Gastrocnemius medialis (tissue), 4 donors: ENCODE results near the gene NUDT13. TPM values are rescaled to one million over a fixed set of nuclear protein-coding genes. Genes with fewer than 3 reads are reported as not detected.
A peak's percentile ranks its signal among the peaks of the same experiment; 100 is the strongest.

ENCODE experiments used
- ATAC-seq, 2 donors: fragments of 150-250 bp; one replicate each; pipeline ENCODE4 v1.9.1; 2016
- DNase-seq, 2 donors: peaks; one replicate each; pipeline ENCODE4 v3.0.0-alpha.2; 2019
- H3K27ac ChIP-seq, 4 donors: fragments of 200-600 bp; sonication (generic); 1 replicate in 1 of 4; 2 replicates in 3 of 4; pipeline ENCODE4 v1.5.1; 2016 to 2018; ENCODE audit warnings: mild to moderate bottlenecking in 2 of 4, moderate library complexity in 1 of 4
- H3K27me3 ChIP-seq, 3 donors: fragments of 200-600 bp; sonication (generic) in 2 of 3; 1 replicate in 1 of 3; 2 replicates in 2 of 3; pipeline versions ENCODE4 v1.5.1 to v1.6.0; 2016 to 2019; ENCODE audit warnings: mild to moderate bottlenecking in 1 of 3, moderate library complexity in 1 of 3
- H3K36me3 ChIP-seq, 2 donors: fragments of 200-600 bp; sonication (generic) in 1 of 2; one replicate each; pipeline ENCODE4 v1.5.1; 2017 to 2018
- H3K4me1 ChIP-seq, 2 donors: fragments of 200-600 bp; sonication (generic) in 1 of 2; one replicate each; pipeline ENCODE4 v1.5.1; 2016 to 2017; ENCODE audit warnings: mild to moderate bottlenecking in 2 of 2
- H3K4me3 ChIP-seq, 4 donors: fragments of 200-600 bp; sonication (generic) in 3 of 4; 1 replicate in 1 of 4; 2 replicates in 3 of 4; pipeline ENCODE4 v1.5.1; 2016 to 2019; ENCODE audit warnings: mild to moderate bottlenecking in 2 of 4
- H3K9me3 ChIP-seq, 3 donors: fragments of 200-600 bp; sonication (generic) in 2 of 3; 1 replicate in 1 of 3; 2 replicates in 2 of 3; pipeline ENCODE4 v1.5.1; 2016 to 2019
- POLR2A ChIP-seq, 2 donors: fragments of 450-650 bp; IDR thresholded peaks; one replicate each; pipeline ENCODE4 v1.6.1; 2017; ENCODE audit warnings: antibody characterized with exemption in 2 of 2, mild to moderate bottlenecking in 2 of 2, moderate library complexity in 2 of 2
- in situ Hi-C, 4 donors: fragments of 200-750 bp; cut with MboI; loops; one replicate each; pipeline versions ENCODE4 v1.15.0 to v1.8.0; 2017; ENCODE audit warnings: low sequenced_read_pairs in 4 of 4
- intact Hi-C: fragments of 100-400 bp; cut with DNase I; formaldehyde crosslinking; loops from one replicate; pipeline ENCODE4 v1.15.1; 2023; ENCODE audit warnings: low total_unique reads
- total RNA-seq, 4 donors: library from RNA; depleted of rRNA; stranded (reverse); fragments of >200 nt; gene quantifications; one replicate each; pipeline versions ENCODE4 v1.1.0 to v1.2.3, GENCODE V29; 2016
- TF ChIP-seq, protein P1 (sequence below), 5 experiments: fragments of 450-650 bp in 3 of 5; fragments of 200-600 bp in 2 of 5; sonication (generic) in 2 of 5; IDR thresholded peaks in 4 of 5; conservative IDR thresholded peaks in 1 of 5; 1 replicate in 4 of 5; 2 replicates in 1 of 5; pipeline ENCODE4 v1.5.1; 2016 to 2019; ENCODE audit warnings: antibody characterized with exemption in 5 of 5, mild to moderate bottlenecking in 3 of 5, moderate library complexity in 3 of 5

NUDT13 gene
- total RNA-seq, 4 donors from 2014 or later: 1.7 to 5.3 (median 2.0) TPM

DNA sequence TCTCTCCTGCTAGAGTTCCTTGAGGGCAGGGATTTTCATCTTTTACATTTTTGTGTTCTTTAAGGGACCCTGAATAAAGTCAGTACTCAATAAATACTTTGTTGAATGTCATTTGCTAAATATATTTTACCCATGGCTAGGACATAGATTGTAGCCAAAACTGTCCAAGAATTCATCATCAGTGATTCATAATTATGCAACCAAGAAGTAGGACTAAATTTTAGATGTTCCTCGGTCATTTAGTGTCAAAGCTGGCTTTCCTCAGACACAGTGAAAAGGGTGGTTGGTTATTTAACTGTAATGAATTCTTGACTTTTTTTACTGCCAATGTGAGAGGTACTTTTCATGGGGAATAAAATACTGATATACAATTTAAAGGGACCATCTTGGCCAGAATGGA lies 3.3 kb downstream of the NUDT13 start:
- no peaks in the 10 kb centered on the region for H3K36me3 ChIP-seq
- in situ Hi-C loops (no loop called here), intact Hi-C loops (no loop called here)
- ATAC-seq (peak in 1 of 2 donors; percentile 17), DNase-seq (no peak)
- H3K27me3 ChIP-seq: no peaks in the 10 kb centered on the region
- TF ChIP-seq POLR2A (IDR thresholded peaks at IDR 0.05): peak in 1 of 2 donors; percentile 13
- TF ChIP-seq, protein P1, sequence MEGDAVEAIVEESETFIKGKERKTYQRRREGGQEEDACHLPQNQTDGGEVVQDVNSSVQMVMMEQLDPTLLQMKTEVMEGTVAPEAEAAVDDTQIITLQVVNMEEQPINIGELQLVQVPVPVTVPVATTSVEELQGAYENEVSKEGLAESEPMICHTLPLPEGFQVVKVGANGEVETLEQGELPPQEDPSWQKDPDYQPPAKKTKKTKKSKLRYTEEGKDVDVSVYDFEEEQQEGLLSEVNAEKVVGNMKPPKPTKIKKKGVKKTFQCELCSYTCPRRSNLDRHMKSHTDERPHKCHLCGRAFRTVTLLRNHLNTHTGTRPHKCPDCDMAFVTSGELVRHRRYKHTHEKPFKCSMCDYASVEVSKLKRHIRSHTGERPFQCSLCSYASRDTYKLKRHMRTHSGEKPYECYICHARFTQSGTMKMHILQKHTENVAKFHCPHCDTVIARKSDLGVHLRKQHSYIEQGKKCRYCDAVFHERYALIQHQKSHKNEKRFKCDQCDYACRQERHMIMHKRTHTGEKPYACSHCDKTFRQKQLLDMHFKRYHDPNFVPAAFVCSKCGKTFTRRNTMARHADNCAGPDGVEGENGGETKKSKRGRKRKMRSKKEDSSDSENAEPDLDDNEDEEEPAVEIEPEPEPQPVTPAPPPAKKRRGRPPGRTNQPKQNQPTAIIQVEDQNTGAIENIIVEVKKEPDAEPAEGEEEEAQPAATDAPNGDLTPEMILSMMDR (IDR thresholded peaks at IDR 0.05 in 4 of 5, conservative IDR thresholded peaks at IDR 0.05 in 1 of 5): no peak
- peaks cover 34 to 41% of the 10 kb centered on the region in 2 donors for H3K4me1 ChIP-seq
- no peaks in the 10 kb centered on the region for H3K9me3 ChIP-seq
- H3K27ac ChIP-seq: peak overlapping the region; percentile 91 to 96 (median 94)
- H3K4me3 ChIP-seq: peak overlapping the region in 1 of 4 donors; percentile 2

GRCh38 chr10:73116017-73116416 lies 5.8 kb downstream of the NUDT13 start:
- Histone ChIP-seq H3K9me3 (no peaks in the 10 kb centered on the region), H3K4me3 (no peak overlapping the region), H3K27ac (peak overlapping the region; percentile 91 to 96 (median 94)), H3K36me3 (no peaks in the 10 kb centered on the region), H3K27me3 (no peaks in the 10 kb centered on the region), H3K4me1 (peaks cover 39 to 57% of the 10 kb centered on the region in 2 donors)
- TF ChIP-seq POLR2A (IDR thresholded peaks at IDR 0.05): no peak
- intact Hi-C loops (no loop called here), in situ Hi-C loops (no loop called here)
- DNase-seq: no peak
- no peak for ATAC-seq

DNA sequence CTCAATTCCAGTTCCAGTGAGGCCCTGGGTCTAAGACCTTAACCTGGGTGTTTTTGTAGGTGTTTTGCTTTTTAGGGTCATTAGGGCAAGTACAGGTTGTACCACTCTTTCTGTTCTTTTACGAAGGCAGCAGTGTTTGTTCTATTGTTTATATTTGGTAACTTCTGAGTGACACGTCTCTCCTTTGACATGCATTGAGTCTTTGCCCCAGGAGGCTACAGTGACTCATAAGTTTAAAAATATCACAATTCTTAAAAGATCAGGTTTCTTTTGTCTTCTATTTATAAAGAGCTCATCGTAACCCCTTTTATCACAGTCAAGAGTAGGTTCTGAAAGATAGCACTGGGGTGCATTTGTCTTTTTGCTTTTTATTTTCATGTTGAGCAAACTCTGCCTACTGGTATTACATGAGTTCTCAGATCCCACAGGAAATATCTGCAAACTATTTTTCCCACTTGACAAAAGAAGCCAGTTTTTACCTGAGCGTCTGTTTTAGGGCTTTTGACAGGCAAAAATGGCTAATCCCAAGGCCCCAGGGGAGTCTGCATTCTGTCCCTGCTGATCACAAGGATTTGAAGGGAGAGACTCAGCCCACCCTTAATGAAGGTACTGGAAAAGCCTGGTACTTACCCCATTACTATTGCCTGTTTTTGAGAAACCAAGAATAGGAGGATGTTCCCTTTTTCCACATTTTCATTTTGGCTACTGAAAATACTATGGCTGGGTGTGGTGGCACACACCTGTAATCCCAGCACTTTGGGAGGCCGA lies 7.9 kb downstream of the NUDT13 start:
- Histone ChIP-seq H3K9me3 (no peaks in the 10 kb centered on the region), H3K4me1 (peaks cover 31 to 45% of the 10 kb centered on the region in 2 donors), H3K27ac (peak overlapping the region; percentile 91 to 96 (median 94)), H3K27me3 (no peaks in the 10 kb centered on the region), H3K36me3 (no peaks in the 10 kb centered on the region), H3K4me3 (peak overlapping the region in 2 of 4 donors; percentile 15 to 27)
- intact Hi-C loops: loop anchor here (1.0 kb wide), 1 partner anchor 22 kb away; the partner anchor contains the start of gene P4HA1
- TF ChIP-seq POLR2A (IDR thresholded peaks at IDR 0.05): peak; percentile 63 to 82
- TF ChIP-seq, protein P1 (IDR thresholded peaks at IDR 0.05 in 4 of 5, conservative IDR thresholded peaks at IDR 0.05 in 1 of 5): no peak
- peak in 1 of 2 donors; percentile 24 for DNase-seq
- ATAC-seq: peak; percentile 93 to 95
- in situ Hi-C loops: no loop called here

- H3K27me3 ChIP-seq: no peaks in the 10 kb centered on the region
- no peaks in the 10 kb centered on the region for H3K9me3 ChIP-seq
- DNase-seq (no peak), ATAC-seq (no peak)
- H3K27ac ChIP-seq: peak overlapping the region; percentile 91 to 96 (median 94)
- TF ChIP-seq POLR2A (IDR thresholded peaks at IDR 0.05): no peak
- TF ChIP-seq, protein P1 (IDR thresholded peaks at IDR 0.05 in 4 of 5, conservative IDR thresholded peaks at IDR 0.05 in 1 of 5): no peak
- H3K36me3 ChIP-seq: no peaks in the 10 kb centered on the region
- H3K4me3 ChIP-seq: no peak overlapping the region
- in situ Hi-C loops: no loop called here
- intact Hi-C loops: no loop called here
- peaks cover 19 to 34% of the 10 kb centered on the region in 2 donors for H3K4me1 ChIP-seq
These were observed 9.2 kb downstream of the NUDT13 start for GRCh38 chr10:73119457-73119856.

DNA sequence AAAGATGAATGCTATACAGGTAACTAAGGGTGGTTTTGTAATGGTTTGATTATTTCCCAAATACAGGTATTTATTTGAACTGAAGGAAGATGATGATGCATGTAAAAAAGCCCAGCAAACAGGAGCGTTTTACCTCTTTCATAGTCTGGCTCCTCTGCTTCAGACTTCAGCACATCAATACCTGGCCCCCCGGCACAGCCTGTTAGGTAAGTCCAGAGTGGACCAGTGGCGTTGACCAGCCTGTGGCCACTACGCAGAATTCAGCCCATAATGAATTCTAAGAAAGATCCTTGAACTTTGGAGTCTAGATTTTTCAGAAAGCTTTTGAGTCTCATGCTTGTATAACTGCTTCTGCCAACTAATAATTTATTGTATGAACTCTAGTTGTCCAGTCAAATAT lies 9.7 kb downstream of the NUDT13 start:
- H3K27me3 ChIP-seq: no peaks in the 10 kb centered on the region
- DNase-seq (no peak), ATAC-seq (no peak)
- H3K9me3 ChIP-seq: no peaks in the 10 kb centered on the region
- peak overlapping the region; percentile 91 to 96 (median 94) for H3K27ac ChIP-seq
- intact Hi-C loops: no loop called here
- no peaks in the 10 kb centered on the region for H3K36me3 ChIP-seq
- peaks cover 19 to 34% of the 10 kb centered on the region in 2 donors for H3K4me1 ChIP-seq
- in situ Hi-C loops: no loop called here
- H3K4me3 ChIP-seq: no peak overlapping the region
- TF ChIP-seq POLR2A (IDR thresholded peaks at IDR 0.05): no peak
- TF ChIP-seq, protein P1 (IDR thresholded peaks at IDR 0.05 in 4 of 5, conservative IDR thresholded peaks at IDR 0.05 in 1 of 5): no peak
